ENCODE results near the gene HAUS7.

HAUS7 gene

GRCh38 chrX:153470411-153471363 lies at the start of gene HAUS7:
Gene HAUS7, minus strand, starts transcription at chrX:153470576. Its CDS starts 19 bp downstream, at chrX:153470557.
- in situ Hi-C loops (cut with HindIII; ENCODE audit: low sequenced_read_pairs): no loop called here

GRCh38 chrX:153519569-153520286 lies 49.4 kb upstream of the HAUS7 start:
- in situ Hi-C loops (cut with HindIII; ENCODE audit: low sequenced_read_pairs): no loop called here

- in situ Hi-C loops (cut with HindIII; ENCODE audit: low sequenced_read_pairs): no loop called here
These were observed 47.8 kb upstream of the HAUS7 start for GRCh38 chrX:153517946-153518834.

GRCh38 chrX:153517423-153517822 lies 47.0 kb upstream of the HAUS7 start, which contains the start of gene ATP2B3:
Gene ATP2B3, plus strand, starts transcription at chrX:153517642. Its CDS starts 18,606 bp downstream, at chrX:153536248.
- in situ Hi-C loops (cut with HindIII; ENCODE audit: low sequenced_read_pairs): no loop called here

DNA sequence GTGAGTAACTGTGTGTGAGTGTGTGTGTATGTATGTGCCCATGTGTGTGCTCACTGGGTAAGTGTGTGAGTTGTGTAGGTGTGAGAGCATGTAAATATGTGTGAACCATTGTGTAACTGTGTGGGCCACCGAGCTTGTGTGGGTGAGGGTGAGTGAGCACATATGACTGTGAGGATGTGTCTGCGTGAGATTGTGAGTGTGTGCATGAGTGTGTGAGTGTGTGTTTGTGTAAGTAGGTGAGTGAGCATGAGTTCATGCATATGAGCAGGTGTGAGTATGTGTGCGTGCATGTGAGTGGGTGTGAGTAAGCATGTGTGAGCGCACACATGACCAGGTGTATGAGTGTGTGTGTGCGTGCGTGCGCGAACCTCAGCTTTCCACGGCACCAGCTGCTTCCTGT lies 45.7 kb upstream of the HAUS7 start:
- in situ Hi-C loops (cut with HindIII; ENCODE audit: low sequenced_read_pairs): no loop called here

DNA sequence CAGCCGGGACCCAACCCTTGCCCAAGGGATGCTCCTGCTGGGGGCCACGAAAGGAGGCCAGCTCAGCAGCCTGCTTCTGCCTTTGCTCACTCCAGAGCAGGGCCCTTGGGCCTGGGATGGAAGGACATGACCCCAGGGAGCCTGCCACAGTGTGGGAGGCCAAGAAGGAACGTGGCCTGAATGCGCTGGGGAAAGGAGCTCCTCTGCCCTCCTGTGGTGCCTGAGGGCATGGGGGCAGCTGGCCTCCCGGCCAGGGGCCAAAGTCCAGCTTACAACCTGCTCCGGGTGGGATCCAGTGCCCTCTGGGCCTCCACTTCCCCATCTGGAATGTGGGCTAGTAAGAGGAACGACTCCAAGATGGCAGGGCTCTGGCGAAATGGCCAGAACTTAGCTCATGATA lies 45.1 kb upstream of the HAUS7 start:
- in situ Hi-C loops (cut with HindIII; ENCODE audit: low sequenced_read_pairs): no loop called here

DNA sequence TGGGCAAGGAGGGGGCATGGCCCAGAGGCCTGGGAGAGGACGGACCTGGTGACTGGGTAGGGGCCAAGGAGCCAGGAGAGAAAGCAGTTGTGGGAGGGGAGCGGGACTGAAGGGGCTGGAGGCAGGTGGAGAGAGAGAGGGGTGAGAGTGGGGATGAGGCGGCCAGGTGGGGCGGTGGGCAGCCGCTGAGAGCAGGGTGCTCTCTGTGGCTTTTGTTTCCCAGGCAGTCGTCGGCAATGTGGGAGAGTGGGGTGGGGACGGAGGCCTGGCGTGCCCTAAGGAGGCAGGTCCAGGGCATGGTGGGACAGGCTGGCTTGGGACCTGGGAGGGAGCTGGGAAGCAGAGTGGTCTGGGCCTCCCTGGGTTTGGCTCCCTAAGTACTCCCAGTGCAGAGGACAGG lies 43.9 kb upstream of the HAUS7 start:
- in situ Hi-C loops (cut with HindIII; ENCODE audit: low sequenced_read_pairs): no loop called here

- in situ Hi-C loops (cut with HindIII; ENCODE audit: low sequenced_read_pairs): no loop called here
These were observed 42.9 kb upstream of the HAUS7 start for GRCh38 chrX:153513265-153513664.

GRCh38 chrX:153512501-153512893 lies 42.1 kb upstream of the HAUS7 start:
- in situ Hi-C loops (cut with HindIII; ENCODE audit: low sequenced_read_pairs): no loop called here

DNA sequence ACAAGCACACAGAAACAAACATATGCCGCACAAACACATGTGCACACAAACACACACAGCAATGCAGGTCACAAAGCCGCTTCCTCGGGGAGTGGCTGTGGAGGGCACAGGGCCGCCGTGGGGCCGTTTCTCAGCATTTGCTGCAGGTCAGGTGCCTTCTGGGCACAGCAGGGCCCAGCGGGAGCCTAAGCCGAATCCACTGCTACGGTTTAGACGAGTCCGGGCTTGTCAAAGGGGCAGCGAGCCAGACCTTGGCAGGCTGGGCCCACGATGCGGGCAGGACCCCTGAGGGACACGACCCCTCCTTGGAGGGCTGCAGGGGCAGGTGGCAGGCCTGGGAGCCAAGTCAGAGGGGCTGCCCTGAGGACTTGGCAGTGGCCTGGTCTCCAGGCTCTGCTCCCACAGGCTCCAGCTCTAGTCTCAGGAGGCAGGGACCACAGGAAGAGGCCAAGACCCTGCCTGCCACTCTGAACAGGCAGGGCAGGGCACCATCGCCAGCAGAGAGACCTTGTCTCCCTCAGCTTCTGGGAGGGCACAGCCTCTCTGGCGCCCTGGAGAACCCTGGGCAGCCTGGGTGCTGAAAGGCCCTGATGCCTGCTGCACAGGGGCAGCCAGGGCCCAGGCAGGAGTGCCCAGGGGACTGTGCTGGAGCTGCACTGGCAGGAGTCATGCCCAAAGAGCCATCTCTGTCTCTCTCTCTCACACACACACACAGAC lies 41.6 kb upstream of the HAUS7 start:
- in situ Hi-C loops (cut with HindIII; ENCODE audit: low sequenced_read_pairs): no loop called here

- in situ Hi-C loops (cut with HindIII; ENCODE audit: low sequenced_read_pairs): no loop called here
These were observed 40.0 kb upstream of the HAUS7 start for GRCh38 chrX:153510383-153510782.

- in situ Hi-C loops (cut with HindIII; ENCODE audit: low sequenced_read_pairs): no loop called here
These were observed 39.2 kb upstream of the HAUS7 start for GRCh38 chrX:153509592-153509991.

GRCh38 chrX:153507484-153508178 lies 37.3 kb upstream of the HAUS7 start:
- in situ Hi-C loops (cut with HindIII; ENCODE audit: low sequenced_read_pairs): no loop called here

DNA sequence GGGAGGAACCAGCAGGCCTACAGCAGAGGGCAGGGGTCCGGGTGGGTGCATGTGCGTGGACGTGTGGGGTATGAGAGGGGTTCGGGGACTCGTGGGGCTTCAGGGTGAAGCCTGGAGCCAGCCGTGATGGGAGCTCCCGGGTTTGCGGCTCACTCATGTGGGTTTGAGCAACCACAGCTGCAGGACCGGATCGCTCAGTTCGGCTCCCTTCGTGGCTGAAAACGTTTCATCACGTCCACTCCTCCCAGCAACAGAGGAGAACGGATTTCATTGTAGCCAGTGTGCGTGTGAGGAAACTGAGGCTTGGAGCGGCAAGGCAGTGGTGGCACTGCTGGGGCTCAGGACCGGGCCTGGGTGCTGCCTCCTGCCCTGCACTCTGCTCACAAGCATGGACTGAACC lies 35.0 kb upstream of the HAUS7 start:
- in situ Hi-C loops (cut with HindIII; ENCODE audit: low sequenced_read_pairs): no loop called here

GRCh38 chrX:153504445-153505016 lies 34.2 kb upstream of the HAUS7 start:
- in situ Hi-C loops (cut with HindIII; ENCODE audit: low sequenced_read_pairs): no loop called here

- in situ Hi-C loops (cut with HindIII; ENCODE audit: low sequenced_read_pairs): no loop called here
These were observed 32.4 kb upstream of the HAUS7 start for GRCh38 chrX:153502796-153503195.

- in situ Hi-C loops (cut with HindIII; ENCODE audit: low sequenced_read_pairs): no loop called here
These were observed 31.8 kb upstream of the HAUS7 start for GRCh38 chrX:153502131-153502530.

- in situ Hi-C loops (cut with HindIII; ENCODE audit: low sequenced_read_pairs): no loop called here
These were observed 31.2 kb upstream of the HAUS7 start for GRCh38 chrX:153501530-153501929.

GRCh38 chrX:153500676-153501280 lies 30.4 kb upstream of the HAUS7 start:
- in situ Hi-C loops (cut with HindIII; ENCODE audit: low sequenced_read_pairs): no loop called here

Data from DLD1 (cell line).